ENCODE results near the gene MAPK8.
A peak's percentile ranks its signal among the peaks of the same experiment; 100 is the strongest.

MAPK8 gene

GRCh38 chr10:48476279-48476982 is 170.0 kb downstream of the MAPK8 start:
- ChIA-PET CTCF (interaction anchor here (0.6 kb wide), 2 partner anchors 47 to 1931 kb away, joined by 3 read pairs; no protein-coding TSS in a partner anchor), POLR2A (no interaction called here)
- H3K27ac ChIP-seq (ENCODE audit: extremely low read depth, low read depth, low read length) = peak overlapping the region; percentile 38

GRCh38 chr10:48477141-48477540 is 170.7 kb downstream of the MAPK8 start:
- ChIA-PET CTCF (no interaction called here), POLR2A (no interaction called here)
- Histone ChIP-seq H3K4me3 (ENCODE audit: low read depth, low read length) (no peak overlapping the region), H3K36me3 (ENCODE audit: control insufficient read depth in 2 of 2, insufficient read depth in 1 of 2, low read length in 2 of 2) (no peaks in the 10 kb centered on the region), H3K27ac (ENCODE audit: extremely low read depth, low read depth, low read length) (no peak overlapping the region), H3K9me3 (ENCODE audit: control insufficient read depth, insufficient read depth, low read depth, low read length) (no peaks in the 10 kb centered on the region), H3K4me1 (ENCODE audit: control insufficient read depth, insufficient read depth, low read length) (peaks cover 4% of the 10 kb centered on the region; the same call in 1 of the 2 replicates)
- TF ChIP-seq ZNF148 (tag by site-specific recombination; IDR thresholded peaks at IDR 0.05; ENCODE audit: borderline replicate concordance) = no peak
- no peak for TF ChIP-seq ZNF600 (tag by site-specific recombination; IDR thresholded peaks at IDR 0.05)
- no peak for TF ChIP-seq ZBTB17 (tag by site-specific recombination; IDR thresholded peaks at IDR 0.05)
- no peak for TF ChIP-seq ZNF37A (tag by site-specific recombination; IDR thresholded peaks at IDR 0.05)
- TF ChIP-seq ZFHX2 (tag by site-specific recombination; conservative IDR thresholded peaks at IDR 0.05) = no peak
- TF ChIP-seq SP3 (tag by site-specific recombination; IDR thresholded peaks at IDR 0.05) = no peak
- TF ChIP-seq ZNF76 (tag by site-specific recombination; IDR thresholded peaks at IDR 0.05; ENCODE audit: borderline replicate concordance, low read depth) = no peak
- no peak for TF ChIP-seq ZEB2 (tag by site-specific recombination; IDR thresholded peaks at IDR 0.05)
- TF ChIP-seq ZNF311 (tag by site-specific recombination; IDR thresholded peaks at IDR 0.05; ENCODE audit: borderline replicate concordance) = no peak

More at GRCh38 chr10:48476279-48476982, 170.0 kb downstream of the MAPK8 start:
- Histone ChIP-seq H3K36me3 (ENCODE audit: control insufficient read depth in 2 of 2, insufficient read depth in 1 of 2, low read length in 2 of 2) (no peaks in the 10 kb centered on the region), H3K9me3 (ENCODE audit: control insufficient read depth, insufficient read depth, low read depth, low read length) (no peaks in the 10 kb centered on the region), H3K4me1 (ENCODE audit: control insufficient read depth, insufficient read depth, low read length) (peaks cover 4% of the 10 kb centered on the region; the same call in 1 of the 2 replicates), H3K4me3 (ENCODE audit: low read depth, low read length) (no peak overlapping the region)
- TF ChIP-seq, protein P1, sequence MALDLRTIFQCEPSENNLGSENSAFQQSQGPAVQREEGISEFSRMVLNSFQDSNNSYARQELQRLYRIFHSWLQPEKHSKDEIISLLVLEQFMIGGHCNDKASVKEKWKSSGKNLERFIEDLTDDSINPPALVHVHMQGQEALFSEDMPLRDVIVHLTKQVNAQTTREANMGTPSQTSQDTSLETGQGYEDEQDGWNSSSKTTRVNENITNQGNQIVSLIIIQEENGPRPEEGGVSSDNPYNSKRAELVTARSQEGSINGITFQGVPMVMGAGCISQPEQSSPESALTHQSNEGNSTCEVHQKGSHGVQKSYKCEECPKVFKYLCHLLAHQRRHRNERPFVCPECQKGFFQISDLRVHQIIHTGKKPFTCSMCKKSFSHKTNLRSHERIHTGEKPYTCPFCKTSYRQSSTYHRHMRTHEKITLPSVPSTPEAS (tag by site-specific recombination; IDR thresholded peaks at IDR 0.05) = no peak
- TF ChIP-seq ZIC2 (tag by site-specific recombination; IDR thresholded peaks at IDR 0.05) (peak; percentile 94), TCF7L2 (IDR thresholded peaks at IDR 0.05; ENCODE audit: borderline replicate concordance, low read depth, low read length) (peak; percentile 72; the same call in 1 of the 2 replicates), ZNF274 (IDR thresholded peaks at IDR 0.05; ENCODE audit: low read length) (no peak), ZNF274 (tag by site-specific recombination; IDR thresholded peaks at IDR 0.05; ENCODE audit: borderline replicate concordance) (no peak), ZNF423 (tag by site-specific recombination; IDR thresholded peaks at IDR 0.05) (peak; percentile 72), ZBTB8A (tag by site-specific recombination; IDR thresholded peaks at IDR 0.05) (peak; percentile 83), HOXC10 (CRISPR knock-in tag; IDR thresholded peaks at IDR 0.05) (no peak), ZSCAN30 (tag by site-specific recombination; IDR thresholded peaks at IDR 0.05) (0 out of 2 replicates have a peak, but pooled peaks have one; percentile 37), HOXD13 (CRISPR knock-in tag; IDR thresholded peaks at IDR 0.05; ENCODE audit: borderline replicate concordance) (no peak), ZNF585B (tag by site-specific recombination; IDR thresholded peaks at IDR 0.05) (peak; percentile 63), GFI1B (tag by site-specific recombination; IDR thresholded peaks at IDR 0.05) (peak; percentile 58; the same call in 1 of the 2 replicates), ZBTB48 (tag by site-specific recombination; IDR thresholded peaks at IDR 0.05) (0 out of 2 replicates have a peak, but pooled peaks have one; percentile 53), GLIS2 (tag by site-specific recombination; IDR thresholded peaks at IDR 0.05) (no peak), ZNF121 (tag by site-specific recombination; IDR thresholded peaks at IDR 0.05) (peak; percentile 39; the same call in 1 of the 2 replicates), IKZF3 (tag by site-specific recombination; IDR thresholded peaks at IDR 0.05) (peak; percentile 60; the same call in 1 of the 2 replicates), GLIS1 (tag by site-specific recombination; IDR thresholded peaks at IDR 0.05) (peak; percentile 64), TRIM28 (IDR thresholded peaks at IDR 0.05; ENCODE audit: borderline replicate concordance, low read length) (0 out of 2 replicates have a peak, but pooled peaks have one; percentile 49)
- TF ChIP-seq, protein P2, sequence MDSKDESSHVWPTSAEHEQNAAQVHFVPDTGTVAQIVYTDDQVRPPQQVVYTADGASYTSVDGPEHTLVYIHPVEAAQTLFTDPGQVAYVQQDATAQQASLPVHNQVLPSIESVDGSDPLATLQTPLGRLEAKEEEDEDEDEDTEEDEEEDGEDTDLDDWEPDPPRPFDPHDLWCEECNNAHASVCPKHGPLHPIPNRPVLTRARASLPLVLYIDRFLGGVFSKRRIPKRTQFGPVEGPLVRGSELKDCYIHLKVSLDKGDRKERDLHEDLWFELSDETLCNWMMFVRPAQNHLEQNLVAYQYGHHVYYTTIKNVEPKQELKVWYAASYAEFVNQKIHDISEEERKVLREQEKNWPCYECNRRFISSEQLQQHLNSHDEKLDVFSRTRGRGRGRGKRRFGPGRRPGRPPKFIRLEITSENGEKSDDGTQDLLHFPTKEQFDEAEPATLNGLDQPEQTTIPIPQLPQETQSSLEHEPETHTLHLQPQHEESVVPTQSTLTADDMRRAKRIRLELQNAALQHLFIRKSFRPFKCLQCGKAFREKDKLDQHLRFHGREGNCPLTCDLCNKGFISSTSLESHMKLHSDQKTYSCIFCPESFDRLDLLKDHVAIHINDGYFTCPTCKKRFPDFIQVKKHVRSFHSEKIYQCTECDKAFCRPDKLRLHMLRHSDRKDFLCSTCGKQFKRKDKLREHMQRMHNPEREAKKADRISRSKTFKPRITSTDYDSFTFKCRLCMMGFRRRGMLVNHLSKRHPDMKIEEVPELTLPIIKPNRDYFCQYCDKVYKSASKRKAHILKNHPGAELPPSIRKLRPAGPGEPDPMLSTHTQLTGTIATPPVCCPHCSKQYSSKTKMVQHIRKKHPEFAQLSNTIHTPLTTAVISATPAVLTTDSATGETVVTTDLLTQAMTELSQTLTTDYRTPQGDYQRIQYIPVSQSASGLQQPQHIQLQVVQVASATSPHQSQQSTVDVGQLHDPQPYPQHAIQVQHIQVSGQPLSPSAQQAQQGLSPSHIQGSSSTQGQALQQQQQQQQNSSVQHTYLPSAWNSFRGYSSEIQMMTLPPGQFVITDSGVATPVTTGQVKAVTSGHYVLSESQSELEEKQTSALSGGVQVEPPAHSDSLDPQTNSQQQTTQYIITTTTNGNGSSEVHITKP (tag by site-specific recombination; IDR thresholded peaks at IDR 0.05) = peak; percentile 84
- TF ChIP-seq, protein P3, sequence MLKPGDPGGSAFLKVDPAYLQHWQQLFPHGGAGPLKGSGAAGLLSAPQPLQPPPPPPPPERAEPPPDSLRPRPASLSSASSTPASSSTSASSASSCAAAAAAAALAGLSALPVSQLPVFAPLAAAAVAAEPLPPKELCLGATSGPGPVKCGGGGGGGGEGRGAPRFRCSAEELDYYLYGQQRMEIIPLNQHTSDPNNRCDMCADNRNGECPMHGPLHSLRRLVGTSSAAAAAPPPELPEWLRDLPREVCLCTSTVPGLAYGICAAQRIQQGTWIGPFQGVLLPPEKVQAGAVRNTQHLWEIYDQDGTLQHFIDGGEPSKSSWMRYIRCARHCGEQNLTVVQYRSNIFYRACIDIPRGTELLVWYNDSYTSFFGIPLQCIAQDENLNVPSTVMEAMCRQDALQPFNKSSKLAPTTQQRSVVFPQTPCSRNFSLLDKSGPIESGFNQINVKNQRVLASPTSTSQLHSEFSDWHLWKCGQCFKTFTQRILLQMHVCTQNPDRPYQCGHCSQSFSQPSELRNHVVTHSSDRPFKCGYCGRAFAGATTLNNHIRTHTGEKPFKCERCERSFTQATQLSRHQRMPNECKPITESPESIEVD (tag by site-specific recombination; IDR thresholded peaks at IDR 0.05) = peak; percentile 44; the same call in 1 of the 2 replicates
- TF ChIP-seq, protein P4, sequence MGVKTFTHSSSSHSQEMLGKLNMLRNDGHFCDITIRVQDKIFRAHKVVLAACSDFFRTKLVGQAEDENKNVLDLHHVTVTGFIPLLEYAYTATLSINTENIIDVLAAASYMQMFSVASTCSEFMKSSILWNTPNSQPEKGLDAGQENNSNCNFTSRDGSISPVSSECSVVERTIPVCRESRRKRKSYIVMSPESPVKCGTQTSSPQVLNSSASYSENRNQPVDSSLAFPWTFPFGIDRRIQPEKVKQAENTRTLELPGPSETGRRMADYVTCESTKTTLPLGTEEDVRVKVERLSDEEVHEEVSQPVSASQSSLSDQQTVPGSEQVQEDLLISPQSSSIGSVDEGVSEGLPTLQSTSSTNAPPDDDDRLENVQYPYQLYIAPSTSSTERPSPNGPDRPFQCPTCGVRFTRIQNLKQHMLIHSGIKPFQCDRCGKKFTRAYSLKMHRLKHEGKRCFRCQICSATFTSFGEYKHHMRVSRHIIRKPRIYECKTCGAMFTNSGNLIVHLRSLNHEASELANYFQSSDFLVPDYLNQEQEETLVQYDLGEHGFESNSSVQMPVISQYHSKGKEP (tag by site-specific recombination; IDR thresholded peaks at IDR 0.05) = 0 out of 2 replicates have a peak, but pooled peaks have one; percentile 23

Measured in HEK293 (cell line).